Prostate gland (tissue), 2 donors: ENCODE measurements around the gene MVB12B. TPM values are rescaled to one million over a fixed set of nuclear protein-coding genes. Genes with fewer than 3 reads are reported as not detected.

Experiments used
- DNase-seq: peaks from one replicate; pipeline ENCODE4 v3.0.0-alpha.2; 2019; ENCODE audit warnings: low spot score
- H3K27ac ChIP-seq, 2 donors: fragments of 200-600 bp; sonication (generic); 2 replicates each; pipeline ENCODE4 v1.5.1; 2017 to 2019
- H3K27me3 ChIP-seq: fragments of 200-600 bp; sonication (generic); replicated peaks from 2 replicates; pipeline ENCODE4 v1.5.1; 2019; ENCODE audit not compliant: insufficient read depth
- H3K36me3 ChIP-seq, 2 donors: fragments of 200-600 bp; sonication (generic); 1 replicate in 1 of 2; 2 replicates in 1 of 2; pipeline versions ENCODE4 v1.5.1 to v1.8.1; 2017 to 2019
- H3K4me1 ChIP-seq: fragments of 200-600 bp; sonication (generic); replicated peaks from 2 replicates; pipeline ENCODE4 v1.5.1; 2019
- H3K4me3 ChIP-seq, 2 donors: fragments of 200-600 bp; sonication (generic); 2 replicates each; pipeline ENCODE4 v1.5.1; 2017 to 2019
- H3K9me3 ChIP-seq: fragments of 200-600 bp; sonication (generic); 2 replicates; pipeline ENCODE4 v1.5.1; 2017
- POLR2A ChIP-seq: fragments of 450-650 bp; IDR thresholded peaks from one replicate; pipeline ENCODE4 v1.6.1; 2016; ENCODE audit warnings: antibody characterized with exemption, mild to moderate bottlenecking
- POLR2AphosphoS5 ChIP-seq: sonication (generic); formaldehyde crosslinking; IDR thresholded peaks from one replicate; pipeline ENCODE4 v1.6.1; 2017; ENCODE audit warnings: antibody characterized with exemption
- WGBS: methylation state at CpG from one replicate; pipeline ENCODE4 v1.1.5; 2018; 5-methylcytosine and 5-hydroxymethylcytosine counted together
- intact Hi-C: fragments of 100-400 bp; cut with DNase I; formaldehyde crosslinking; loops from one replicate; pipeline ENCODE4 v1.14.2; 2022
- total RNA-seq, 2 donors: library from RNA; depleted of rRNA; stranded (reverse); fragments of >200 nt; gene quantifications; one replicate each; pipeline ENCODE4 v1.1.0, GENCODE V29; 2016
- TF ChIP-seq, protein P1 (sequence below), 4 experiments: fragments of 200-600 bp in 2 of 4; fragments of 450-650 bp in 2 of 4; sonication (generic) in 2 of 4; IDR thresholded peaks; 1 replicate in 3 of 4; 2 replicates in 1 of 4; pipeline ENCODE4 v1.5.1; 2016 to 2019; ENCODE audit warnings: antibody characterized with exemption in 4 of 4, mild to moderate bottlenecking in 2 of 4, moderate library complexity in 2 of 4

The MVB12B gene
- total RNA-seq, 2 donors from 2014 or later: 17.3 to 28.4 TPM

DNA sequence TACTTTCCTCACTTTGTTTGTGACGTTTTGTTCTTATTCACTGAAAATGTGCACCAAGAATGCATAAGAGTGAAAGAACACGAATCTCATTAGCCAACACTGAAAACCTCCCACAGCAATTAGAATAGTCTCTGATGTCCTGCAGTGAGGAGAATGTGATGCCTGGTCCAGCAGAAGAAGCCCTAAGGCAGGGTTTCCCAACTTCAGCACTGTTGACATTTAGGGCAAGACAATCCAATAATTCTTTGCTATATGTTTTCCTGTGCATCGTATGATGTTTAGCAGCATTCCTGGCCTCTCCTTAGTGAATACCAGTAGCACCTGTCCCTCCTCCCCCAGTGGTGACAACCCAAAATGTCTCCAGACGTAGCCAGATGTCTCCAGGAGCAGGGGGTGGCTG lies 14.8 kb downstream of the MVB12B start:
- no peak for TF ChIP-seq POLR2AphosphoS5
- TF ChIP-seq, protein P1, sequence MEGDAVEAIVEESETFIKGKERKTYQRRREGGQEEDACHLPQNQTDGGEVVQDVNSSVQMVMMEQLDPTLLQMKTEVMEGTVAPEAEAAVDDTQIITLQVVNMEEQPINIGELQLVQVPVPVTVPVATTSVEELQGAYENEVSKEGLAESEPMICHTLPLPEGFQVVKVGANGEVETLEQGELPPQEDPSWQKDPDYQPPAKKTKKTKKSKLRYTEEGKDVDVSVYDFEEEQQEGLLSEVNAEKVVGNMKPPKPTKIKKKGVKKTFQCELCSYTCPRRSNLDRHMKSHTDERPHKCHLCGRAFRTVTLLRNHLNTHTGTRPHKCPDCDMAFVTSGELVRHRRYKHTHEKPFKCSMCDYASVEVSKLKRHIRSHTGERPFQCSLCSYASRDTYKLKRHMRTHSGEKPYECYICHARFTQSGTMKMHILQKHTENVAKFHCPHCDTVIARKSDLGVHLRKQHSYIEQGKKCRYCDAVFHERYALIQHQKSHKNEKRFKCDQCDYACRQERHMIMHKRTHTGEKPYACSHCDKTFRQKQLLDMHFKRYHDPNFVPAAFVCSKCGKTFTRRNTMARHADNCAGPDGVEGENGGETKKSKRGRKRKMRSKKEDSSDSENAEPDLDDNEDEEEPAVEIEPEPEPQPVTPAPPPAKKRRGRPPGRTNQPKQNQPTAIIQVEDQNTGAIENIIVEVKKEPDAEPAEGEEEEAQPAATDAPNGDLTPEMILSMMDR (IDR thresholded peaks at IDR 0.05): no peak
- TF ChIP-seq POLR2A: no peak
- DNase-seq: no peak
- no peaks in the 10 kb centered on the region for H3K4me1 ChIP-seq
- WGBS: 56% methylated on average over 4 of the region's 4 CpGs
- no peaks in the 10 kb centered on the region for H3K36me3 ChIP-seq
- intact Hi-C loops: no loop called here
- no peak overlapping the region for H3K27ac ChIP-seq
- no peaks in the 10 kb centered on the region for H3K27me3 ChIP-seq
- H3K4me3 ChIP-seq: no peak overlapping the region
- no peaks in the 10 kb centered on the region for H3K9me3 ChIP-seq

DNA sequence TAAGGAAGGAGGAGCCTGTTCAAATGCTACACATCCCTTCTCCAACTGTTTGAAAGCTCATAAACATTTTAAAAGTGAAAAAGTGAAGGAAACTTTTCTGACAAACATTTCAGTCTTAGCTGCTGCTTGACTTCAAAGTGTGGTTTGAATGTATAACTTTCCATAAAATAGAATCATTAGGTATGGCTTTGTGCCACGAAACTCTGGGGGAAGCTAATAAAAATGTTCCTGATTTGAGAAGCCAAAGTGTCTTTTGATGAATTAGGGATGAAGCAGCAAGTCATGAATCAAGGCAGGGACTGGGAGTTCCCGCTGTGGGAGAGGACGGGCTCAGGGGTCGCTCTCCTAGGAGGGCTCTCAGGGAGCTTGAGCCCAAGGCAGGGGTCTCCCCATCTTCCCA lies 15.3 kb downstream of the MVB12B start:
- no peak overlapping the region for H3K27ac ChIP-seq
- intact Hi-C loops: no loop called here
- H3K4me3 ChIP-seq: no peak overlapping the region
- TF ChIP-seq POLR2AphosphoS5: no peak
- no peak for TF ChIP-seq POLR2A
- TF ChIP-seq, protein P1 (IDR thresholded peaks at IDR 0.05): no peak
- H3K4me1 ChIP-seq: no peaks in the 10 kb centered on the region
- no peaks in the 10 kb centered on the region for H3K27me3 ChIP-seq
- no peaks in the 10 kb centered on the region for H3K36me3 ChIP-seq
- no peak for DNase-seq
- no peaks in the 10 kb centered on the region for H3K9me3 ChIP-seq
- 40% methylated on average over 4 of the region's 4 CpGs for WGBS

DNA sequence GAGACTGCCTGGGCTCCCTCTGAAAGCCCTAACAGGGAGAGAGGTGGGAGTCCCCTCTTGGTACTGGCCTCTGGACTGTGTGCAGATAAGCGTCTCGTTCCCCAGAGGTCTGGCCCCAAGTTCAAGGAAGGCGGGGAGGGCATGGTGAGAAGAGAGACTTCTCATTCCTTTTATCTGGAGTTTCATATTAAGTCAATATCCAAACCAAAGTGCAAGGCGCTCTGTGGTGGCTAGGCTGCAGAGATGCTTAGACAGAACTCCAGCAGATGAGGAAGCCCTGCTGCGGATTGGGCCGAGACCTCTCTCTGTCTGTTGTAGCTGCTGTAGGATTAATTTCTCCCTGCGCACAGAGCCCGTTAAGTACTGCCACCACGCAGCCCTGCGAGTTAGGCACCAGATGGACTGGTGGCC lies 16.0 kb downstream of the MVB12B start:
- no peaks in the 10 kb centered on the region for H3K36me3 ChIP-seq
- H3K27ac ChIP-seq: no peak overlapping the region

DNA sequence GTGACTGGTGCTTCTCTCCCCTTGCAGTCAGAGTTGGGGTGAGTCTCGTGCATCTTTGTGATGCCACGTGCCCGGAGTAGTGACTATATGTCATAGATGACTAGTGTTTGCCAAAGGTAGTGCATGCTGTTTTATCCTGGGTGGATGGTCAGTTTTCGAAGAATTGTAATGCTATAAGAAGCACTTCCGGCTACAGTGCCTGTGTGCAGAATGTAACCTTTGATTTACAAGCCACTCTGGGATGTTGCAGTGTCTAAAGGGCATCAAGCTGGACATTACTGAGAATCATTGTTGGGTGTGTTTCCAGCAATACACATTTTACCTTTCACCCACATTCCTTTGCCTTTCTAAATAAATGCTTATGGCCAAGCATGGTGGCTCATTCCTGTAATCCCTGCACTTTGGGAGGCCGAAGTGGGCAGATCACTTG lies 16.7 kb downstream of the MVB12B start:
- 89% methylated on average over 6 of the region's 6 CpGs for WGBS
- no peak overlapping the region for H3K4me3 ChIP-seq
- peaks cover 8% of the 10 kb centered on the region for H3K4me1 ChIP-seq
- intact Hi-C loops: no loop called here
- TF ChIP-seq, protein P1 (IDR thresholded peaks at IDR 0.05): no peak
- TF ChIP-seq POLR2A (no peak), POLR2AphosphoS5 (no peak)
- H3K36me3 ChIP-seq: no peaks in the 10 kb centered on the region
- H3K27me3 ChIP-seq: no peaks in the 10 kb centered on the region
- H3K27ac ChIP-seq: no peak overlapping the region
- no peak for DNase-seq
- no peaks in the 10 kb centered on the region for H3K9me3 ChIP-seq

More for the DNA sequence above, 16.0 kb downstream of the MVB12B start:
- Histone ChIP-seq H3K27me3 (no peaks in the 10 kb centered on the region), H3K4me1 (peaks cover 1% of the 10 kb centered on the region), H3K4me3 (no peak overlapping the region), H3K9me3 (no peaks in the 10 kb centered on the region)
- TF ChIP-seq POLR2A (no peak), POLR2AphosphoS5 (no peak)
- TF ChIP-seq, protein P1 (IDR thresholded peaks at IDR 0.05): no peak
- intact Hi-C loops: no loop called here
- WGBS: 91% methylated on average over 10 of the region's 10 CpGs
- no peak for DNase-seq

DNA sequence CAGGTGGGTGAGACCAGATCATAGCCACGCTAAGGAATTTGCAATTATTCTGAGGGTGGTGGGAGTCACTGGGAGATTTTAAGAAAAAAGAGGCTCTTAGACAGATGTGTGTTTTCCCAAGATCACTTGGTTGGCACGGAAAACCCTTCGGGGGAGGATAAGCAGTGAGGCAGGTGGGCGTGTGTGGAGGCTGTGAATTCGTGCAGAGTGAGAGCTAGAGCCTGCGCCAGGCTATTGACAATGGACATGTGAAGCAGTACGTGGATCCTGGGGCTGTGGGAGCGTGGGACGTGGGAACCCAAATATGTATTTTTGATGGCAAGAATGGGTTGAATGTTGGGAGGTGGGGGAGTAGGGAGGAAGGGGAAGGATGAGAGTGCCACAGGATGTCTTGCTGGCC lies 19.4 kb downstream of the MVB12B start:
- Histone ChIP-seq H3K4me3 (no peak overlapping the region), H3K27ac (no peak overlapping the region), H3K27me3 (no peaks in the 10 kb centered on the region), H3K9me3 (no peaks in the 10 kb centered on the region), H3K4me1 (peaks cover 13% of the 10 kb centered on the region), H3K36me3 (no peaks in the 10 kb centered on the region)
- WGBS: 94% methylated on average over 9 of the region's 9 CpGs
- intact Hi-C loops: no loop called here
- DNase-seq: no peak
- TF ChIP-seq, protein P1 (IDR thresholded peaks at IDR 0.05): no peak
- no peak for TF ChIP-seq POLR2A
- no peak for TF ChIP-seq POLR2AphosphoS5
